Subcutaneous adipose tissue (tissue), 4 donors: ENCODE data around the gene DRGX. TPM values are rescaled to one million over a fixed set of nuclear protein-coding genes. Genes with fewer than 3 reads are reported as not detected.

Experiments used
- total RNA-seq, 4 donors: library from RNA; depleted of rRNA; stranded (reverse); fragments of >200 nt; gene quantifications; one replicate each; pipeline ENCODE4 v1.1.0, GENCODE V29; 2016
- TF ChIP-seq, protein P1 (sequence below): fragments of 450-650 bp; IDR thresholded peaks from one replicate; pipeline ENCODE4 v1.5.1; 2016; ENCODE audit warnings: low read depth, mild to moderate bottlenecking, control low read depth, antibody characterized with exemption, moderate library complexity

The DRGX gene
- total RNA-seq, 4 donors from 2014 or later: not detected

DNA sequence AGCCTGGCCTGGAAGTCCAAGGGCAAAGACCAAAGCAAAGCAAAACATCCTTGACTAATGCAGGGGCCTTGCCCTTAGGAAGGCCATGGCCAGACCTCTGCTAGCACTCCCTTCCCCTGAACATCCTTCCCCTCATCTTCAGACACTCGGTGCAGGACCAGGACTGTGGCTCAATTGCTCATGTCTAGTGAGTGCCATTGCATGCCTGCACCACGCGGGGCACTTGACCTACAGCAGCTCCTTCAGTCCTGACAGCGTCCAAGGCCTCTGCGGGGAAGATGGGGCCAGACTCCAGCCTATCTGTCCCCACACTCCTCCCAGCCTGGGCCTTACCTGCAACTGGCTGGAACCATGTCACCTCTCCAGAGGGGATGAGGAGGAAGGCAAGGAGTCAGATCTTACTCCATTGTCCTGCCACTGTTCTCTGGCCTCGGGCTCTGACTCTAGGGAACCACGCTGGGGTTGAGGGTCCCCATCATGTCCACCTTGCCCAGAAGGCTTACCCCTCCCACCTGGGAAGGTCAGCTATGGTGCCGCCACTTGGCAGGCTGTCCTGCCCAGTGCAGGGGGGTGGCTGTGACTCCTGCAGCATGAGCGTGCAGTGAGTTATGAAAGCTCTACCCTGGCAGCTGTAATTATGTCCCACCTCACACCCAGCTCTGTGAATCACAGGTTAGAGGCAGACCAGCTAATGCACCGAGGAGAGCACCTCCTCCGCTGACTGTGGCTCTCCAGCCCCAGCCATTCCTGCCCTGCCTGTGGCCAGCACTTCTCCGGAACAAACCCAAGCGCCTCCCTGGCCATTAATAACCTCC, 16.1 kb downstream of the DRGX start:
- TF ChIP-seq, protein P1, sequence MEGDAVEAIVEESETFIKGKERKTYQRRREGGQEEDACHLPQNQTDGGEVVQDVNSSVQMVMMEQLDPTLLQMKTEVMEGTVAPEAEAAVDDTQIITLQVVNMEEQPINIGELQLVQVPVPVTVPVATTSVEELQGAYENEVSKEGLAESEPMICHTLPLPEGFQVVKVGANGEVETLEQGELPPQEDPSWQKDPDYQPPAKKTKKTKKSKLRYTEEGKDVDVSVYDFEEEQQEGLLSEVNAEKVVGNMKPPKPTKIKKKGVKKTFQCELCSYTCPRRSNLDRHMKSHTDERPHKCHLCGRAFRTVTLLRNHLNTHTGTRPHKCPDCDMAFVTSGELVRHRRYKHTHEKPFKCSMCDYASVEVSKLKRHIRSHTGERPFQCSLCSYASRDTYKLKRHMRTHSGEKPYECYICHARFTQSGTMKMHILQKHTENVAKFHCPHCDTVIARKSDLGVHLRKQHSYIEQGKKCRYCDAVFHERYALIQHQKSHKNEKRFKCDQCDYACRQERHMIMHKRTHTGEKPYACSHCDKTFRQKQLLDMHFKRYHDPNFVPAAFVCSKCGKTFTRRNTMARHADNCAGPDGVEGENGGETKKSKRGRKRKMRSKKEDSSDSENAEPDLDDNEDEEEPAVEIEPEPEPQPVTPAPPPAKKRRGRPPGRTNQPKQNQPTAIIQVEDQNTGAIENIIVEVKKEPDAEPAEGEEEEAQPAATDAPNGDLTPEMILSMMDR: no peak

DNA sequence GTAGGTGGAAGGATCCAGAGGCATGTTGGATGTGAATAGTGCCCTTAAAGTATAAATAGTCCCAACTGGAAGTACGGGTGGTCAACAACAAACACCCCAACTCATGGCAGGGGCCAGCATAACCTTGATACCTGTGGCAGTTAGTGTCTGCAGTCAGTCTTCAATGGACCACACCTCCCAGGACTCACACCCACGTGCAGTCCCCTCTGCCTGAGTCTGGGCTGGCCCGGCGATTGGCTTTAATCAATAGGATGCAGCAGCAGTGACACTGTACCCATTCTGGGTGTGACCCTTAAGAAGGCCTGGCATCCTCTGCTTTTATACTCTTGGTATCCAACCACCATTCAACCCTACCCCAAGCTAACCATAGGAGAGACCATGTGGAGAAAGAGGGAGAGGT, 18.6 kb downstream of the DRGX start:
- TF ChIP-seq, protein P1: no peak

DNA sequence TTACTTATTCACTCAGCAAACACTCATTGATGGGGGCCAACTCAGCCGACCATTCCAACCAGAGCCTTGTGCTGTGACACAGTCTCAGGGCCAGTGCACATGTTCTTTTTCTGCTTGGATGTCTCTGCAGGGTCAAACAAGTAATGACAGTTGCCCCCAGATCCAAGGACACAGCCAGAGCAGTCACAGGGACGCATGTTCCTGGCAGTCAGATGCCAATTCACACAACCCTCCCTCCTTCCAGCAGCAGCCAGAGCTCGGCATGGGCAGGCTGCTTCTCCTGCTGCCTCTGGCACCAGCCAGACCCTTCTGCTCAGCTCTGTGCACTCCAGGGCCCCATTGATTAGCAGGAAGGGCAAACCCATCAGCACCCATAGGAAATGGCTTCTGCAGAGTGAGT, 20.3 kb downstream of the DRGX start:
- TF ChIP-seq, protein P1: no peak

DNA sequence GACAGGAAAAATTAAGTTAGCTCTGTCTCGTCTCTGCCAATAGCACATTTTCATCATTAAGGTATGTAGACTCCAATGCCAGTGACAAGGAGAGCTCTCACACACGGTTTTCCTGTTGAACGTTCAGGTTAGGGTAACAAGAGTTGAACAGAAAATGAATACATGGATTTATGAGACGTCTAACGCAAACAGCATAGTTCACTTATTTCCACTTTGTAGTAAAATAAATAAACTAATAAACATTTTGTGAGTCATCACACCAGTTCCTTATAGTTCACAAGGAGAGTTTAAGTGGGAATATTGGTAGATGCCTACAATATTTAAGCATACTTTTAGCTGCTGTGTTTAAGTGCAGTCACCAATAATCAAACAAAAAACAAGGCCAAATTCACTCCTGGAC, 21.1 kb downstream of the DRGX start:
- TF ChIP-seq, protein P1: no peak

DNA sequence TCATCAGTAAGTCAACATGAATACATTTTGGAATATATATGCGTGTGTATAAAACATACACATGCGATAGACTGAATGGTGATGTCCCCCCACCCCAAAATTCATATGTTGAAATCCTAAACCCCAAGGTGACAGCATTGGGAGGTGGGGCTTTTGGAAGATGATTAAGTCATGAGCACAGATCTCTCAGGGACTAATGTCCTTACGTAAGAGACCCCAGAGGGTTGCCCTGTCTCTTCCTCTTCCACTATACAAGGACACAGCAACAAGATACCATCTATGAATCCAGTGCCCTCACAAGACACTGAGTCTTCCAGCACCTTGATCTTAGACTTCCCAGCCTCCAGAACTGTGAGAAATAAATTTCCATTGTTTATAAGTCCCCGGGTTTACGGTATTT, 22.5 kb downstream of the DRGX start:
- TF ChIP-seq, protein P1: no peak

DNA sequence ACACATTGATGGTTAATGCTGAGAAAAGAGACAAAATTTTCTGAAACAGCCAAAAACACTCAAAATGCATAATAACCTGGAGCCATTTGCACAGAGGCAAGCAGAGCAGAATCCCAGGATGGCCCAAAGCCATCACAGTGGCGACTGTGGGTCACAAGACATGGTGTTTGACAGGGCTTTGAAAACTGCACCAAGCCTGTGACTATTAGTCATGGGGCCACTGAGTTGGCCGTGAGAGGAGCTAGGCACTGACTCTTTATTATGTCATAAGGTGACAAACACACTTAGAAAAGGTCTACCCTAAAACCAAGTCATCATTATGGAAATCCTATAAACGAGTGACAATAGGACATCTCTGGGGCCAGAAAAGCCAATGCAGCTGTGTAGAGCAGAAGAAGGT, 23.9 kb downstream of the DRGX start:
- TF ChIP-seq, protein P1: no peak

DNA sequence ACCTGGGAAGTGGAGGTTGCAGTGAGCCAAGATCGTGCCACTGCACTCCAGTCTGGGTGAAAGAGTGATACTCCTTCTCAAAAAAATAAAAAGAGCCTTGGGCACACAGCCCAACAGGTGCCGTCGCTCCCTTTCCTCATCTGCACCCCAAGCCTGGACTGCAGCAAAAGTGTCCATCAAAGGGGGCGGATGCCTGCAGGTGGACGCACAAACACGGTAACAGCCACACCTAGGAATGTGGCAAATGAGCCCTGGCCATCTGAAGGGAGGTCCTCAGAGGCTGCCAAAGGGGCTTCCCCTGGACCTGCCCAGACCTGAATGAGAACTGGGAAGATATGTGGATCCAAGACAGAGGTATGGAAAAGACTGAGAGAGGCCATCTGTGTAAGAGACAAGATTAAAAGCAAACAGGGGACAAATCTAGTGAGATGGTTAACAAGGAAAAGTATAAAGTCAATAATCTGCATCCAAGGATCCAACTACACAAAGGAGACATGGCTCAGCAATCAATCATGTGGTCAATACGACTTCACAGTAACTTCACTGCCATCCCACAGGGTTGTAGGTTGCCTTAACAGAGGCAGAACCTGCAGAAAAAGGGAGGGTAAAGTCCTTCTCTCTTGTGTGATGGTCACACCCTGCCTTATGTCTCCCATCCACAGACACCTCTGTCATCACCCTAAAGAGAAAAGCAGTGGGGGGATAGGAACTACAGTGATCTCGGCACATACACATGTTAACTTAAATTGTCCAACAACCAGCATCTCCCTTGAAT, 25.4 kb downstream of the DRGX start:
- TF ChIP-seq, protein P1: no peak
